ENCODE measurements around the gene BTG4.

Gene BTG4

DNA sequence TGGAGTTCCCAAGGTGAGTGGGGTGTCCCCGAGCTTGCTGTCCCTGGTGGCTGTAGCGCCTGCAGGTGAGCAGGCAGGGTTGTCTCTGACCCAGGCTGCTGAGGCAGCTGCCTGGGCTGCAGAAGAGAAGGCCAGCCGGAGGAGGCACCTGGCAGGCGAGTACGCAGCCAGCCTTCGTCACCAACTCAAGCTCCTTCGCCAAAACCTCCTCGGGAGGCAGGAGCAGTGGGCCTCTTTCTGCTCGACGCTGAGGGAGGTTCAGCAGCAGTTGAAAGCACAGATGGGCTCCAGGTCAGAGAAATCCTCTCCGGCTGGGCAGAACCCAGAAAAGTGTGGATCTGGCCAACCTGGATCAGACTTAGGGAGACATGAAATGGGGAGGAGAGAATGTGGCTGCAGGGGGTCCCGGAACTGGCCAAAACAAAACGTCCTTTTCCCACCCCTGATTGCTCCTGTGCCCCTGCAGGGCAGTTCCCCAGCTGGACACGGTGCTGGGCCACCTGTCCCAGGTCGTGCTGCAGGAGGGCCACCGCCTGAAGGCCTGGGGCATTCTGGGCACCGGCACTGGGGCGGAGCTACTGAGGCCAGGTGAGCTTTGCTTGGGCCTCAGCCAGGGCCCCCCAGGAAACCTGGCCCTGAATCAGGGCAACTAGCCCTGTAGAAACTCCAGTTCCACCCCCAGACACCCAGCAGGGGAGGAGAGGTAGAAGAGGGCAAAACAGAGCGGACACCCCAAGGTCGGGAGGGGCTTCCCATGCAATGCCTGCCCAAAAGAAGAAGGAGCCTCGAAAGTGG lies 56.7 kb downstream of the BTG4 start:
- DNase-seq (ENCODE audit: low read depth) = no peak

DNA sequence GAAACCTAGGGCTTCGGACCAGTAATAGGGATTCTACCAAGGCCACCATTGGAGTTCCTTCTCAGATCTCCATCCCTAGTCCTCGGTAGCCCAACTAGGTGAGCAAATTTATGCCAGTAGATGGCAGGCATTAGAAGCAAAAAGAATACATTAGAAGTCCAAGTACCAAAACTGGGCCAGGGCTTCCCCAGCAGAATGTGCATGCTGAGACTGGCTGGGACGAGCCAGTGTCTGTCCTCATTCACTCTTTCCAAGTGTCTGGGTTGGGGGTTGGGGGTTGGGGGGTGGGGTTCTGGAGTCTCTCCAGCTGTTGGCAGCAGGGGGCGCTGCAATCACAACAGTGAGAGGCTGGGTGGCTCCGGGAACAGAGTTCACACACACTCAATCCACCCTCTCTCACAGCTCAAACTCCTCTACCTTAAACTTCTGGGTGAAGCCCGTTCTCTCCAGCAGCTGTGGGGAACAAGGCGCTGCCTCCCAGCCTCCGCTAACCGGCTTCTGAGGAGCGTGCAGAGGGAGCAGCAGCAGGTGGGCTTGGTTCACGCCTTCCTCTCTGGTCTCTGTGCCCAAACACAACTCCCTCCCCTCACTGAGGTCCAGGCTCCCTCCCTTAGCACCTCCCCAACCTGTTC lies 57.5 kb downstream of the BTG4 start:
- peak; percentile 76 for DNase-seq (ENCODE audit: low read depth)

DNA sequence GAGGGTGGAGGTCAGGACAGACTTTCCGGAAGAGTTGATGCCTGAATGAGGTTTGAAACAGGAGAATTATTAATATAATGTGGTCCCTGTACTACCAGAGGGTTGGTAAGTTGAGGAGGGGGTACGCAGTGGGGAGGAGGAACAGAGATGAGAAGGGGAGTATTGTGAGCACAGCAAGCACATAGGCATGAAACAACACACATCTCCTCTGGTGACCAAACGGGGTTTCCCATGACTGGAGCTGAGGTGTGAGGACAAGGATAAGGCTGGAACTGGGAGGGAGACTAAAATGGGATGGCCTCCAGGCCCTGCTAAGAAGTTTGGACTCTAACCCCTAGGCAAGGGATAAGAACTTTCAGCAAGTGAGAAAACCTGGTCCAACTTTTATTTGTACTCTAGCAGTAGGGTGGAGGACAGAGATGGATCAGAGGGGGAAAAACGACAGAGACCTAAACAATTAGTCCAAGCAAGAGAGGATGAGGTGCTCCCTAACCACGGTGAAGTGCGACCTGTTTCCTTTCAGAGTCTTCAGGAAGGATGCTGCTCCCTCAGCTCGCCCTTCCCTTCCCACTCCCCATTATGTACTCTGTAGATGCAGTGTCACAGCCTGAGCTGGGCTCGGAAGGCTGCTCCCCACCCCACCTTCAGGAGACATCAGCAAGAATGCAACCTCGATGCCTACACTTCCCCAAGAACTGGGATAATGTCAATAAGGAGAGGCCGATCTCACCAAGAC lies 59.2 kb downstream of the BTG4 start:
- no peak for DNase-seq (ENCODE audit: low read depth)

DNA sequence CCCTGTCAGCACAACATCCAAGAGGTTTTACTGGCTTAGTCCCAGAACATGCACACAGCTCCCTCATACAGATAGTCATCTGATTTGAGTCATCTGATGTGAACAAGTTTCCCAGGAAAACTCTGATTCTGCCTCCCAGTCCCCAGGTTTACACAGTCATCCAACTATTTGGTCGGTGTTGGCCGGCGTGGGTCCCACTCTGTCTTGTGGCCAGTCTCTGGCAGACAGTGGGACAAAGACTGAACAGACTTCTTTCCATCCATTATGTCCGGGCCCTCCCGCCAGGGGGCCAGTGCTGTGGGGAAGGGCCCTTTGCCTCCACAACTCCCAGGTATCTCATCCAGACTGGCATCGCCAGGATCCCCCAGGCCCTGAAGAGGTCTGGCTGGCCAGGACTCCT lies 60.0 kb downstream of the BTG4 start:
- DNase-seq (ENCODE audit: low read depth) = peak; percentile 84

DNA sequence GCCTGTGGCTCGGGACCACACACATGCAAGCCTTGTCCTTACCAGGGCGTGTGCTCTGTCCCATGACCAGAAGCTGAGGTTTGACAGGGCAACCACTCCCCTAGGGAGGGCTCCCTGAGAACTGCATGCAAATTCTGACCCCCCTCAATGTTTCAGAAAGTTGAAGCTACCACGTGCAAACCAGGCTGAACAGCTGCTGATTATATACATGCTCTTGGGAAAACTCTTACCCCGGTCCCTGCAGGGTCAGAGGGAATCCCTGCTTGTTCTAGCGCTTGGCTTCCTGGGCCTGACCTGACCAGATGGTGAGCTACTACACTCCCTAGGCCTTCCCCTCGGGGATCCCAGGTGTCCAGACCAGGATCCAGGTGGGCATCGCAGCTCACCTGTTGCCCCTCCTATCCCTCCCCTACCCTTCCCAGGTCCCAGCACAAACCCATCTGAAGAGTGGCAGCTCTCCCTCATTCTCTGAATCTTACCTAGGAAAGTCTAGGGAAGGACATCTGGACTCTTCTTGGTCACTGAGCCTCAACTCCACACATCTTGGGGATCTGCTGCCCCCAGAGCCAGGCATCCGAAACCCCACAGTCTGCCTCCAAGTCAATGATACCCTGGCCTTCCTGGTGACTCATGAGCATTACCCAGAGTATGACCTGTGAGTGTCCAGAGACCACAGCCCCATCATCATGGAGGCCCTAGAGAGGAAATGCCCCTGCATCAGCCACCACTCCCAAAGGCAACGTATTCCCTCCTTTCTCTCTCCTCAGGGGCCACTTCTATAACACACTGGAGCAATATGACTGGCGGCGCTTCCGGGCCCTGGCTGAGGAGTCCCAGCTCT lies 61.5 kb downstream of the BTG4 start:
- peak; percentile 34 for DNase-seq (ENCODE audit: low read depth)

DNA sequence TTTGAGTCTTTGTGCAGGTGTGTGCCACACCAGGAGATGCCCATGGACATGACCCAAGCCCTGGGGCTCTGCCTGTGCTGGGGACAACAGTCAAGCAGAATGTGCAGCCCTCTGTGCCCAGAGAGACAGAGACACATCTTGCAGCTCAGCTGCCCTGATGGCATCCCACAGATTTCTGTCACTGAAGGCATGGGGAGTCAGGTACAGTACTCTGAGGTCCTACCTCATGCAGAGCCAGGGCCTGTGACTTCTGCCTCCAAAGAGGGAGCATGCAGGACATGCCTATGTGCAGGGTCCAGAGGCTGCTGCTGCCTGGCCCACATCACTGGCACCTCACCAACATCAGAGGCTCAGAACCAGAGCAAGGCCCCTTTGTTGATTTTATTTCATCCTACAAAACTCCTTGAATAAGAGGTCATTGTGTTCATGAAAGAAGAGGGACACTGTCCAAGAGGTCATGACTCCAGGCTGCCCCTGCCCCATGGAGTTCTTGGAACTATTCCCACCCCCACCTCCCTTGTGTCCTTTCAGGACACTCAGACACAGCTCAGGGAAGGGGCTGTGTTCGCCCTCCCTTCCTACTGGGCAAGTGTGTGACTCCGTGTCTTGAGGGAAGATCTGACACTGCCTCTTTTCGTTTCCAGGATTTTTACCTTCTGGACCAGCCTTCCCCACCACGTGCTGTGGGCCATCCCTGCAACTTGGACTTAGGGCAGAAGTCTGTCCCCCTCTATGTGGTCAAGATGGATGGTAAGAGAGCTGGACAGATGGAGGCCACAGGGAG lies 62.3 kb downstream of the BTG4 start:
- DNase-seq (ENCODE audit: low read depth) = no peak

DNA sequence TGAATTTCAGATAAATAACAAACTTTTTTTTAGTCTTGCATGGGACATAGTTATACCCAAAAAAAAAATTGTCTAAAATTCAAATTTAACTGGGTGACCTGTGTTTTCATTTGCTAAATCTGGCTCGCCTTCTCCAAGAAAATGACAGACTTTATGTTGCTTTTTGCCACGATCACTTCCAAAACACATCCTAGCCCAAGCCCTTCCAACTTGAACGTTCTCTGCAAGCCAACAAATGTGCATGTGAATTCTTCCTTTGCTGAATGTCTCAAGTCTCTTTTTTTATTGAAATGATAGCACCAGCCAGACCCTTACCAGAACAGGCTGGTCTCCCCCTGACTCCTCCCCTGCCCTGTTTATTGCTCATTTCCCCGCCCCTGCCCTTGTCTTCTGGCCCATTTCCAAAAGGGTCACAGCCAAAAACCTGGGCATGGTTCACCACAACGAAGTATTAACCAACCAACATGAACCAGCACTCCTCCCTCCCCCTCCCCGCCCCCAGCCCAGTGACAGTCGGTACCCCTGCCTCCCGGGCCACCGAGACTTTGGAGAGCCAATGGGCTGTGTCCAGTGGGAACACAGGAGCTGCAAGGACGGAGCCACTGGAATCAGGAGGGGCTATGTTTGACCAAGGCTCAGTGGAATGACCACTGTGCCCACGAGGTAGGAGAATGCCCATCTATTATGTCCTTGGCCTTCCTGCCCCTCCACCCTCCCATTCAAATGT lies 63.2 kb downstream of the BTG4 start:
- no peak for DNase-seq (ENCODE audit: low read depth)

DNA sequence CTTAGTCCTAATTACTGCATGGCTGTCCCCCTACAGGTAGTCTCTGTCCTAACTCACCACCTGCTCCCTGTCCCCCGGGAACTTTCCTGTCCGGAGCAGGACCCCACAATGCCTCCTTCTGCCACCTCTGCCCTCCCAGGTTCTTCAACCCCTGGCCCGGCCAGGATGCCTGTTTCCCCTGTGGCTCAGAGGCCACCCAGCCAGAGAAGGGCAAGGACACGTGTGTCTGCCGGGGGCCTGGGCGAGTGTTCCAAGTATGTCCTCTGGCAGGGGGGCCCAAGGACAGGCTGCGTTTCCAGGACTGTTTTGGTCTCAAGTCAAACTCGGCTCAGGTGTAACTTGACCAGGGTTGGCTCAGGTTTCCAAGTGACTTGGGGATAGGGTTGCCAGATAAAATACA lies 63.8 kb downstream of the BTG4 start:
- DNase-seq (ENCODE audit: low read depth) = no peak

DNA sequence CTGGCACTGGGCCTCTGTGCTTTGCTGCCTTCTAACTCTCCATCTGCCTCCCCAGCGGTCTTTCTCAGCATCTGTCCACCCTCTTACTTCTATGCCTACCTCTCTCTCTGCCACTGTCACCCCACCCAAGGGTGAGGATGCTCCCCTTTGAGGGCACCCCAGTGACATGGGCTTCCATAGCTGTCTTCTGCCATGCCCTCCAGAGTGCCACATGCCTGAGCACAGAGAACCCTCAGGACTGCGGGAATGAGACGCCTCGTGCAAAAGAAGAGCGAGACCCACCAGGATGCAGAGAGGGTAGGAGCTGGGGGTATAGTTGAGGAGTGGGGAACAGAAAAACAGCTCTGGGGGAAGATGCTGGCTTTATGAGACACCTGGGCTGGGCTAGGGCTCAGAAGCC lies 64.3 kb downstream of the BTG4 start:
- no peak for DNase-seq (ENCODE audit: low read depth)

DNA sequence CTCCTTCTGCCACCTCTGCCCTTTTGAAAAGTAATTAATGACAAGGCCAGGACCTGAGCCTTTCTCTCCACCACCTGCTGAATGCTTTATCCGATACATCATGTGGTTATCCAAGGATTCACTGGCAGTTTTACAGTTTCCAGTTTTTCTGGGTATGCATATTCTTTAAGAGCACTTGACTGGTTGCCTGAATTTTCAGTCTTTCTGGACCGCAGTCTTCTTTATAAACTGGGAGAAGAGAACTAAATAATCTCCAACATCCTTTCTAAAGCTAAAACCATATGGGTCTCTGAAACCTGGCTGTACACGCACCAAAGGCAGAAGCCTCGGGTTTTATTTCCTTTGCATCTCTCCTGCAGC lies 65.1 kb downstream of the BTG4 start:
- DNase-seq (ENCODE audit: low read depth) = no peak

DNA sequence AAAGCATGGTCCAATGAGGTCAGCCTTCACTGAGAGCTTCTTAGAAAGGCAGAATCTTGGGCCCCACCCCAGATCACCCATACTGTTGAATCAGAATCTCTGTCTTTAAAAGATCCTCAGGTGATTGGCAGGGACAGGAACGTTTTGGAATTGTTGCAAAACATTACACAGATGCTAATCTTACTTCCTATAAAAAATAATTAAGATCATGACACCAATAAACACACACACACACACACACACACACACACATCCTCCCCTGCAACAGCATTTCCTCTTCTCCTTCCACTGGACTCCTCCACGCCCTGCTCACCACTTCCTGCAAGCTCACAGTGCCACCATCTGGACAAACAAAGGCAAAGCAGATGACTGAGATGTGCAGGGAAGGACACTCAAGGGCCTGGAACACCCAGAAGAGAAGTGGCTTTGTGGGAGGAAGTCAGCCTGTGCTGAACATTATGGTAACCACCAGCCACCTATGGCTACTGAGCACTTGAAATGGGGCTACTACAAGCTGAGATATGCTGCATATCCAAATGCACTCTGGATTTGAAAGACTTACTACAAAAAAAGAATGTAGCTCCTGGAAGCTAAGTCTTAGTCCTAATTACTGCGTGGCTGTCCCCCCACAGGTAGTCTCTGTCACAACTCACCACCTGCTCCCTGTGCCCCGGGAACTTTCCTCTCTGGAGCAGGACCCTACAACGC lies 65.6 kb downstream of the BTG4 start:
- DNase-seq (ENCODE audit: low read depth) = peak; percentile 91

DNA sequence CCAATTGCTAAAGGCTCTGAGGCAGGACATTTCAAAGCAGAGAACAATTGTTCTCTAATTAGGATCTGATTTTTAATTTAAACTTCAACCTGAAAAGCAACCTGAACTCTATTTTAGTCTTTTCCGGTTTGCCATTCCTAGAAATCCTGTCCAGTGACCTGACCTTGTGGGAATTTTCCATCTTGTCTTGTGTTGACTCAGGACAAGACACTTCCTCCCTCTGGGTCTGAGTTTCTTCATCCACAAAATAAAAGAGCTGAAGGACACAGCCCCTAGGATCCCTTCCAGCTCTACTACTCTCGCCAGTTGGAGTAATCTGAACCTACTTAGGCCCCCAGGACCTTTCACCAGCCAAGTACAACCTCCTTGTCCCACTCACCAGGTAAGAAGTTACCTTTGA lies 66.6 kb downstream of the BTG4 start:
- DNase-seq (ENCODE audit: low read depth) = peak; percentile 65

All from EH (cell line).